ENCODE data around the gene GRIN1. TPM values are rescaled to one million over a fixed set of nuclear protein-coding genes. Genes with fewer than 3 reads are reported as not detected.

The GRIN1 gene
- total RNA-seq, 1 donor from 2014 or later: 0.58 TPM

DNA sequence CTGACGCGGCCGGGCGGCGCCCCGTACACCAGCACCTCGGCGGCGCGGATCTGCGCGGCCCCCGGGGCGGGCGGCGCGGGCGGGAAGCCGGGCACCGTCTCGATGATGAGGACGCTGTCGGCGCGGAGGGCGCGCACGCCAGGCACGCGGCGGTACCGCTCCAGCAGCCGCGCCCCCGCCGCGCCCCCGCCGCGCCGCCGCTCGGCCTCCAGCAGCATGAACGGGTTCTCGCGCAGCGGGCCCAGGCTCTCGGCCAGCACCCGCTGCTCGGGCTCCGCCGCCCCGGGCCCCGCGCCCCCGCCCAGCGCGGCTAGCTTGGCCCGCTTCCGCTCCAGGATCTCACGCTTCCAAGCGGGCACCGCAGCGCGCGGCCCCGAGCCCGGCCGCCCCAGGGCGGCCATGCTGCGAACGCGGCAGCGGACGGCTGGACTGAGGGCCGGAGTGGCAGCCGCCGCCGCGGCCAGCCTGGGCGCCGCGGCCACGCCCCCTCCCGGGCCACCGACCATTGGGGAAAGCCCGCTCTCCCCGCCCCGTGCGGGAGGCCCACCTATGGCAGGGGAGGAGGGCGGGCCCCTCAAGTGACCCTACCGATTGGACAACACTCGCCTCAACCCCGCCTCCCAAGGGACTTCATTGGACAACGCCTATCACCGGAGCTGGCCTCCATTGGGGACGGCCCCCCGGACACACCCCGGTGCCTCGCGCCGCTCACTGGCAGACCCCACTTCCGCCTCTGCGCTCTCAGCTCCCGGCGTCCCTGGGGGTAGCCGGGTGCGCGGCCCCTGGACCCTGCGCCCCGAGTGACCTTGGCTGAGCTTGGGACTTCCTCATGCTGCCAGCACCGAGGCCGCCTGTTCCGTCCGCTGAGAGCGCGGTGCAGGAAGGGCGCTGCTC lies 61.6 kb downstream of the GRIN1 start, which contains the start of gene TPRN:
Gene TPRN, minus strand, starts transcription at position 431 of the 894 bp plus-strand sequence. Its CDS starts 30 bp downstream, at position 401.
- peak; percentile 98 to 99 for DNase-seq (ENCODE audit: low spot score in 2 of 2, unreplicated experiment in 2 of 2)
- Mint-ChIP-seq H3K4me3 (peak within 1 kb of the TSS; percentile 83), H3K4me1 (peaks cover 37% of the 10 kb centered on the region), H3K36me3 (no peaks in the 10 kb centered on the region), H3K27ac (peak within 1 kb of the TSS; percentile 82), H3K27me3 (ENCODE audit: low read depth) (no peaks in the 10 kb centered on the region), H3K9me3 (no peaks in the 10 kb centered on the region)
- TF ChIP-seq, protein P1, sequence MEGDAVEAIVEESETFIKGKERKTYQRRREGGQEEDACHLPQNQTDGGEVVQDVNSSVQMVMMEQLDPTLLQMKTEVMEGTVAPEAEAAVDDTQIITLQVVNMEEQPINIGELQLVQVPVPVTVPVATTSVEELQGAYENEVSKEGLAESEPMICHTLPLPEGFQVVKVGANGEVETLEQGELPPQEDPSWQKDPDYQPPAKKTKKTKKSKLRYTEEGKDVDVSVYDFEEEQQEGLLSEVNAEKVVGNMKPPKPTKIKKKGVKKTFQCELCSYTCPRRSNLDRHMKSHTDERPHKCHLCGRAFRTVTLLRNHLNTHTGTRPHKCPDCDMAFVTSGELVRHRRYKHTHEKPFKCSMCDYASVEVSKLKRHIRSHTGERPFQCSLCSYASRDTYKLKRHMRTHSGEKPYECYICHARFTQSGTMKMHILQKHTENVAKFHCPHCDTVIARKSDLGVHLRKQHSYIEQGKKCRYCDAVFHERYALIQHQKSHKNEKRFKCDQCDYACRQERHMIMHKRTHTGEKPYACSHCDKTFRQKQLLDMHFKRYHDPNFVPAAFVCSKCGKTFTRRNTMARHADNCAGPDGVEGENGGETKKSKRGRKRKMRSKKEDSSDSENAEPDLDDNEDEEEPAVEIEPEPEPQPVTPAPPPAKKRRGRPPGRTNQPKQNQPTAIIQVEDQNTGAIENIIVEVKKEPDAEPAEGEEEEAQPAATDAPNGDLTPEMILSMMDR (IDR thresholded peaks at IDR 0.05; ENCODE audit: unreplicated experiment): no peak

DNA sequence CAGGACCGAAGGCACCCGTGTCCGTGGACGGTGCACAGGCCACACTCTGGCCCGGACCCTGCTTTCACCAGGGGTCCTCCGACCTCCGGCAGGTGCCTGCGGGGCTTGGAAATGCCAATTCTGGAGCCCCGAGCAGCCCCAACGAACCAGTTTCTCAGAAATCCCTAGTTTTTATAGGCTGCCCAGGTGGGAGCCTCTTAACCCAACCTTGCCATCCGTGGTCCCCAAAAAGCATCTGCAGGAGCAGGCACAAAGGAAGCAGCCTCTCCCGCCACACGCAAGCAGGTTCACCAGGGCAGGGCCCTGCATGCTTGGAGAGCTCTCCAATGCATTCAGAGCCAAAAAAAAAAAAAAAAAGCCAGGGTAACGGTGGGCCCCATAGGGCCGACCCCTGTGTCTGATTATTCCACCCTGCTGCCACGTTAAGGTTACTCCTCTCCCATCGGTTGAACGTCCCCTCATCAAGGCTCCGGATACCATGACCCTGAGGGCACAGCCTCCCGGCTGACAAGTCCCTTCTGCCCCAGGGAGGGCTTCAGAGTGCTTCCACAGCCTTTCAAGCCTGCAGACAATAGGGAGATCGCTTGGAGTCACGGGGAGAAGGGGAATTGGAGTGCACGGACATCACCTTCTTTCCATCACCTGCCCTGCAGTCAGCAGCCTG lies 62.4 kb downstream of the GRIN1 start:
- H3K27ac Mint-ChIP-seq: peak overlapping the region; percentile 79
- no peaks in the 10 kb centered on the region for H3K9me3 Mint-ChIP-seq
- peak overlapping the region; percentile 75 for H3K4me3 Mint-ChIP-seq
- TF ChIP-seq, protein P1 (IDR thresholded peaks at IDR 0.05; ENCODE audit: unreplicated experiment): no peak
- peaks cover 43% of the 10 kb centered on the region for H3K4me1 Mint-ChIP-seq
- no peaks in the 10 kb centered on the region for H3K27me3 Mint-ChIP-seq (ENCODE audit: low read depth)
- DNase-seq (ENCODE audit: low spot score in 2 of 2, unreplicated experiment in 2 of 2): no peak
- H3K36me3 Mint-ChIP-seq: no peaks in the 10 kb centered on the region

DNA sequence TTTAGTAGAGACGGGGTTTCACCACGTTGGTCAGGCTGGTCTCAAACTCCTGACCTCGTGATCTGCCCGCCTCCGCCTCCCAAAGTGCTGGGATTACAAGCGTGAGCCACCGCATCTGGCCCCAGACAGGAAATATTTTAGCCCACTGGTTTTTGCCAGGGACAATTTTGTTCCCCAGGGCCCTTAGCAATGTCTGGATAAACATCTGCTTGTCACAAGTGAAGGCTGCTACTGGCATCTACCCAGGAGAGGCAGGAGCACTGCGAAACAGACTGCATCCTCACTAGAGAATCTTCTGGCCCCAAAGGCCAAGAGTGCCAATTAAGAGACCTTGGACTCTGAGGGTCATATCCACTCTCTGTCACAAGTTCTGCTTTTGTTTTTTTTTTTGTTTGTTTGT lies 64.0 kb downstream of the GRIN1 start:
- H3K9me3 Mint-ChIP-seq: no peaks in the 10 kb centered on the region
- DNase-seq (ENCODE audit: low spot score in 2 of 2, unreplicated experiment in 2 of 2): no peak
- TF ChIP-seq, protein P1 (IDR thresholded peaks at IDR 0.05; ENCODE audit: unreplicated experiment): no peak
- H3K4me3 Mint-ChIP-seq: peak overlapping the region; percentile 13
- H3K27ac Mint-ChIP-seq: no peak overlapping the region
- no peaks in the 10 kb centered on the region for H3K27me3 Mint-ChIP-seq (ENCODE audit: low read depth)
- peaks cover 5% of the 10 kb centered on the region for H3K36me3 Mint-ChIP-seq
- H3K4me1 Mint-ChIP-seq: peaks cover 49% of the 10 kb centered on the region

DNA sequence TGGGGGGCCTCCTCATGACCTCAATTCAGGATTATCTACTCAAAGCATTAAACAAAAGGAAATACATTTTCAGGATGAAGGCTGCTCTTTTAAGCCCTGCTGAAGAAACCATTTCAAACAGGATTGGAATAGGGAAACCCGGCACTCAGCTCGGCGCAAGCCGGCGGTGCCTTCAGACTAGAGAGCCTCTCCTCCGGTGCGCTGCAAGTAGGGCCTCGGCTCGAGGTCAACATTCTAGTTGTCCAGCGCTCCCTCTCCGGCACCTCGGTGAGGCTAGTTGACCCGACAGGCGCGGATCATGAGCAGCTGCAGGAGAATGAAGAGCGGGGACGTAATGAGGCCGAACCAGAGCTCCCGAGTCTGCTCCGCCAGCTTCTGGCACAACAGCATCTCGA lies 65.8 kb downstream of the GRIN1 start:
- DNase-seq (ENCODE audit: low spot score in 2 of 2, unreplicated experiment in 2 of 2): no peak
- Mint-ChIP-seq H3K4me3 (peak overlapping the region; percentile 95), H3K27ac (peak overlapping the region; percentile 96), H3K36me3 (peaks cover 8% of the 10 kb centered on the region), H3K4me1 (peaks cover 37% of the 10 kb centered on the region), H3K27me3 (ENCODE audit: low read depth) (no peaks in the 10 kb centered on the region), H3K9me3 (no peaks in the 10 kb centered on the region)
- TF ChIP-seq, protein P1 (IDR thresholded peaks at IDR 0.05; ENCODE audit: unreplicated experiment): no peak

DNA sequence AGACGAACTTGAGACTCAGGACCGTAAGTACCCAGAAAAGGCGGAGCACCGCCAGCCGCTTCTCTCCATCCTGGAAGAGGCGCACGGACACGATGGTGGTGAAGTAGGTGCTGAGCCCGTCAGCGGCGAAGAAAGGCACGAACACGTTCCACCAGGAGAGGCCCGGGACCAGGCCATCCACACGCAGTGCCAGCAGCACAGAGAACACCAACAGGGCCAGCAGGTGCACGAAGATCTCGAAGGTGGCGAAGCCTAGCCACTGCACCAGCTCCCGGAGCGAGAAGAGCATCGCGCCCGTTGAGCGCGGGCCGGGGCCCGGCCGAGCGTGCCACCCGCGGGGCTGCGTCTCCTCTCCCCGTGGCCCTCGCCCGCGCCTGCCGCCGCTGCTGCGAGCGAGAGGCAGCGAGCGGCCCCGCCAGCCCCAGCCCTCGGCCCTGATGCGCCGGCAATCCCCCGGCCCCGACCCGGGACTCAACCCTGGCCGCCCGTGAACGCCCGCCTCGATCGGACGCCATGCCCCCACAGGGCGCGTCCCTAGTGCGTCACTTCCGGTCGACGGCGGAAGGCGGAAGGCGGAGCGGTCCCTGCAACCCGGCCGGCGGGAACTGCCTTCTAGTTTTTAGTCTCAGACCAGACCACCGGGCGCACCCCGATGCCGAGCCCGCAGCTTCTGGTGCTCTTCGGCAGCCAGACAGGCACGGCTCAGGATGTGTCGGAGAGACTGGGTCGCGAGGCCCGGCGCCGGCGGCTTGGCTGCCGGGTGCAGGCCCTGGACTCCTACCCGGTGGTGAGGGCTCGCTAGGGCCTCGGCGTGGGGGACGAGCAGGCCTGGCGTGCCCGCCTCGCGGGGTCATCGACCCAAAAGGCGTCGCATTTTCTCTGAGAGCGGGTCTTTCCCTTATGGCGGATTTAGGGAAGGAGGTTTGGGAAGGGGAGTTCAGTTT lies 66.4 kb downstream of the GRIN1 start, which contains the start of the genes NDOR1 and TMEM203:
Gene NDOR1, plus strand, starts transcription at position 575 of the 944 bp plus-strand sequence. Its CDS starts 78 bp downstream, at position 653.
Gene TMEM203, minus strand, starts transcription at position 523 of the 944 bp plus-strand sequence. Its CDS starts 234 bp downstream, at position 289.
- peak within 1 kb of the TSS; percentile 95 for H3K4me3 Mint-ChIP-seq

More for the DNA sequence above, 66.4 kb downstream of the GRIN1 start, which contains the start of the genes NDOR1 and TMEM203:
- TF ChIP-seq, protein P1 (IDR thresholded peaks at IDR 0.05; ENCODE audit: unreplicated experiment): no peak
- Mint-ChIP-seq H3K4me1 (peaks cover 37% of the 10 kb centered on the region), H3K9me3 (no peaks in the 10 kb centered on the region), H3K27ac (peak within 1 kb of the TSS; percentile 96), H3K27me3 (ENCODE audit: low read depth) (no peaks in the 10 kb centered on the region), H3K36me3 (peaks cover 10% of the 10 kb centered on the region)
- peak; percentile 95 to 96 for DNase-seq (ENCODE audit: low spot score in 2 of 2, unreplicated experiment in 2 of 2)

All from mesothelial cell of epicardium (in vitro differentiated cells).